GM21737 (cell line): Measurements from ENCODE around the gene MRPL12.

Experiments used
- ATAC-seq: cut with Tn5 transposase; IDR thresholded peaks from one replicate; pipeline ENCODE4 v1.9.1; 2021; ENCODE audit warnings: mild to moderate bottlenecking, moderate library complexity; ENCODE audit not compliant: unreplicated experiment

Gene MRPL12

GRCh38 chr17:81681672-81682071 is 21.5 kb upstream of the MRPL12 start:
- ATAC-seq, result no peak

GRCh38 chr17:81682565-81683207 is 20.5 kb upstream of the MRPL12 start:
- ATAC-seq, result no peak

GRCh38 chr17:81683208-81683583 is 20.0 kb upstream of the MRPL12 start:
- peak; percentile 25 for ATAC-seq

GRCh38 chr17:81683584-81684441 is 19.4 kb upstream of the MRPL12 start, which contains the start of the genes ARL16 and HGS:
ARL16 (minus strand) TSS chr17:81683797; CDS start chr17:81683753, 44 bp downstream.
HGS (plus strand) TSS chr17:81684011; CDS start chr17:81684067, 56 bp downstream.
- peak; percentile 88 for ATAC-seq

GRCh38 chr17:81684442-81684911 is 18.7 kb upstream of the MRPL12 start:
- ATAC-seq, result no peak

GRCh38 chr17:81685108-81685507 is 18.1 kb upstream of the MRPL12 start:
- ATAC-seq, result no peak

GRCh38 chr17:81686614-81687013 is 16.6 kb upstream of the MRPL12 start:
- ATAC-seq, result no peak

GRCh38 chr17:81687770-81688541 is 15.2 kb upstream of the MRPL12 start:
- no peak for ATAC-seq

GRCh38 chr17:81688616-81689015 is 14.6 kb upstream of the MRPL12 start:
- ATAC-seq, result no peak

- ATAC-seq, result no peak
These were observed 13.1 kb upstream of the MRPL12 start for GRCh38 chr17:81690066-81690465.

GRCh38 chr17:81690549-81690948 is 12.6 kb upstream of the MRPL12 start:
- no peak for ATAC-seq

GRCh38 chr17:81691196-81691595 is 12.0 kb upstream of the MRPL12 start:
- no peak for ATAC-seq

- ATAC-seq, result no peak
These were observed 11.6 kb upstream of the MRPL12 start for GRCh38 chr17:81691608-81692007.

GRCh38 chr17:81693509-81694210 is 9.5 kb upstream of the MRPL12 start:
- no peak for ATAC-seq

- ATAC-seq, result no peak
These were observed 8.4 kb upstream of the MRPL12 start for GRCh38 chr17:81694810-81695209.

- no peak for ATAC-seq
These were observed 8.0 kb upstream of the MRPL12 start for GRCh38 chr17:81695211-81695610.

GRCh38 chr17:81695801-81696200 is 7.4 kb upstream of the MRPL12 start:
- no peak for ATAC-seq

GRCh38 chr17:81696218-81696941 is 6.8 kb upstream of the MRPL12 start:
- ATAC-seq, result no peak

GRCh38 chr17:81697261-81698044 is 5.7 kb upstream of the MRPL12 start:
- ATAC-seq, result no peak
